NB4 (cell line): ENCODE measurements around the gene TBCC.

Experiments used
- DNase-seq: peaks from one replicate; pipeline ENCODE4 v3.0.0; 2010; ENCODE audit warnings: low read depth
- H3K4me3 ChIP-seq: one replicate; pipeline ENCODE4 v1.5.1; 2011; ENCODE audit warnings: mild to moderate bottlenecking, low read depth, low read length, moderate library complexity
- MYC ChIP-seq: IDR thresholded peaks from 2 replicates; pipeline ENCODE4 v1.6.1; 2011; ENCODE audit warnings: low read depth, low read length
- POLR2A ChIP-seq: IDR thresholded peaks from 2 replicates; pipeline ENCODE4 v1.6.1; 2011; ENCODE audit warnings: mild to moderate bottlenecking; ENCODE audit not compliant: insufficient read length; ENCODE audit errors: extremely low read depth
- TF ChIP-seq, protein P1 (sequence below): IDR thresholded peaks from one replicate; pipeline ENCODE4 v1.5.1; 2012; ENCODE audit warnings: low read depth, low read length
- TF ChIP-seq, protein P2 (sequence below): IDR thresholded peaks from 2 replicates; pipeline ENCODE4 v1.6.1; 2011; ENCODE audit warnings: low read depth, low read length

The TBCC gene

DNA sequence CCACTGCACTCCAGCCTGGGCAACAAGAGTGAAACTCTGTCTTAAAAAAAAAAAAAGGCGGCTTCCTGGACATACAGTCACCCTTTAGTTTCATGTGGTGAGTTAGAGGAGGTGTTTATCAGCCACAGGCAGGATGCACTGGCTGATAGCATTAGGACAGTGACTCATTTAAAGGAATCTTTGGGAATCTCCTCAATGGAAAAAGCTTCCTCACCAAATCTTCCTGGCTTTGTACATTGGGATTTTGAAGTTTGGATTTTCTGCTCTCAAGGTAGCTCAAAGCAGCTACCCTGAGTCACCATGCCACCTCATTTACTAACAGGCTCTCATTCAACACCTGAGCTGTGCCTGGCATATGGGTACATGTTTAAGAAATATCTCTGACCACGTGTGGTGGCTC lies 43.7 kb downstream of the TBCC start:
- no peak for DNase-seq
- no peak overlapping the region for H3K4me3 ChIP-seq
- TF ChIP-seq, protein P1, sequence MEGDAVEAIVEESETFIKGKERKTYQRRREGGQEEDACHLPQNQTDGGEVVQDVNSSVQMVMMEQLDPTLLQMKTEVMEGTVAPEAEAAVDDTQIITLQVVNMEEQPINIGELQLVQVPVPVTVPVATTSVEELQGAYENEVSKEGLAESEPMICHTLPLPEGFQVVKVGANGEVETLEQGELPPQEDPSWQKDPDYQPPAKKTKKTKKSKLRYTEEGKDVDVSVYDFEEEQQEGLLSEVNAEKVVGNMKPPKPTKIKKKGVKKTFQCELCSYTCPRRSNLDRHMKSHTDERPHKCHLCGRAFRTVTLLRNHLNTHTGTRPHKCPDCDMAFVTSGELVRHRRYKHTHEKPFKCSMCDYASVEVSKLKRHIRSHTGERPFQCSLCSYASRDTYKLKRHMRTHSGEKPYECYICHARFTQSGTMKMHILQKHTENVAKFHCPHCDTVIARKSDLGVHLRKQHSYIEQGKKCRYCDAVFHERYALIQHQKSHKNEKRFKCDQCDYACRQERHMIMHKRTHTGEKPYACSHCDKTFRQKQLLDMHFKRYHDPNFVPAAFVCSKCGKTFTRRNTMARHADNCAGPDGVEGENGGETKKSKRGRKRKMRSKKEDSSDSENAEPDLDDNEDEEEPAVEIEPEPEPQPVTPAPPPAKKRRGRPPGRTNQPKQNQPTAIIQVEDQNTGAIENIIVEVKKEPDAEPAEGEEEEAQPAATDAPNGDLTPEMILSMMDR = no peak
- TF ChIP-seq POLR2A = no peak
- TF ChIP-seq, protein P2, sequence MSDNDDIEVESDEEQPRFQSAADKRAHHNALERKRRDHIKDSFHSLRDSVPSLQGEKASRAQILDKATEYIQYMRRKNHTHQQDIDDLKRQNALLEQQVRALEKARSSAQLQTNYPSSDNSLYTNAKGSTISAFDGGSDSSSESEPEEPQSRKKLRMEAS = no peak

DNA sequence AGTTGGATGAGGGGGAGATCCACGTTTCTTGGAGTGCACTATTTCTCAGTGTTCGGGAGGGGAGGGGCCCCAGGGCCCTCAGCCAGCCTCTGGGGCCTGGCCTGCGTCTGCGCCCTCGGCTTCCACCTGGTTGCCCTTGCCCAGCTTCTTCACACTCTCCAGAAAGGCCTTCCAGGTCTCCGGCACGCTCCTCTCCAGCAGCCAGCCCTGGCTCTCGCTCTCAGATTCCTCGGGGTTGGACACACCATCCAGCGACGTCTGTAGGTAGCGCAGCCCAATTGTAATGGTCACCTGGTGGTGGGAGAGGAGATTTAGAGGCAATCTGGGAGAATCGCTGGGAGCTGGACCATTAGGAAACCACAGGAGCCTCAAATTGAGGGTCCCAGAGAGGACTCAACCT lies 47.7 kb downstream of the TBCC start:
- H3K4me3 ChIP-seq = no peak overlapping the region
- TF ChIP-seq, protein P2 = no peak
- TF ChIP-seq, protein P1 = no peak
- TF ChIP-seq MYC (no peak), POLR2A (no peak)
- DNase-seq = no peak

DNA sequence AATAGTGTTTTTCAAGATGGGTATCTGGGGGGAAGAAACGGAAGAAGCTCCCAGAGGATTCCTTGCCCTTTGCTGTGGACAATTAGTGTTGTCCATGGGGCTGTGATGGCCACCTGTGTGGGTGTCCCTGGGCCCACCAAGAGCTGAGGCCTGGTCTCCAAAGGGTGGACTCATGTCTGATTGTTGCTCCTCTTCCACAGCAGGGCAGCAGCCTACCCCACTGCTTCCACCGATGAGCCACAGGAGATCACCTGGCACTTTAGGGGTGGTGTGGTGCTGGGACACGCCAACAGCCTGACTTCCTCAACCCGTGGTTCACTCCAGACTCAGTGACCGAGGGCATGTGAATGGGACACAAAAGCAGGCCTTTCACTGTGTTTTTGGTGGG lies 48.6 kb downstream of the TBCC start:
- DNase-seq = no peak
- TF ChIP-seq POLR2A = no peak
- TF ChIP-seq, protein P2 = no peak
- TF ChIP-seq MYC = no peak
- TF ChIP-seq, protein P1 = no peak
- H3K4me3 ChIP-seq = no peak overlapping the region

DNA sequence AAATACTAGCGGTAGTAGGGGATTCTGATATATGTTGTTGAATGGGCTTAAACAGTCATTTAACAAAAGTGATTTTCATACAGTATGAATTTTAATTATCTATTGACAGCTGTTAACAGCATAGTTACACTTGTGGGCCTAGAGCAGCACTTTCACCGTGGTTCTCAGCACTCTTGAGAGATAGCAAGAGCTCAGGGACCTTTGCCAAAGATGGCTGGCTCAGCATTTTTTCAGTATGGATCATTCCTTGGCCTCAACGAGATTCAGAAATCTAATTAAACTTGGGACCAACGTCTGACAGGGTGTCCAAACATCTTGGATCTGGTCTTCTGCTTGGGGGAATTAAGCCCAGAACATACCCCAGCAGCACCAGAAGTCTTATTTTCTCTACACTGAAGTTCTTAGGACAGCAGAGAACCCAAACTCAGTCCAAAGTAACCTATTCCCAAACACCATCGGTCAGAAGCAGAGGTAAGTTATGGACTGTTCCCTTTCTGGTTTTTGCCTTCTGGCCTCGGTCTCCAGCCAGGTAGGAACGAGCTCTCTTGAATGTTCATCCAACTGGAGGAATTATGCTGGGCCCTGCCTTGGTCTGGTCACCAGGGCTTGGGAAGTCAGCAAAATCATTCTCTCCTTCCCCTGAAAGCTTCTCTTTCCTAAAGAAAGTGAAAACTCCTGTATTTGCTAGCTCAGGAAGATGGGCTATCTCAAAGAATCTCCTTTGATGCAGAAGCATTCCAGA lies 49.2 kb downstream of the TBCC start:
- H3K4me3 ChIP-seq = no peak overlapping the region
- TF ChIP-seq, protein P1 = no peak
- TF ChIP-seq MYC (no peak), POLR2A (no peak)
- TF ChIP-seq, protein P2 = no peak
- DNase-seq = no peak

DNA sequence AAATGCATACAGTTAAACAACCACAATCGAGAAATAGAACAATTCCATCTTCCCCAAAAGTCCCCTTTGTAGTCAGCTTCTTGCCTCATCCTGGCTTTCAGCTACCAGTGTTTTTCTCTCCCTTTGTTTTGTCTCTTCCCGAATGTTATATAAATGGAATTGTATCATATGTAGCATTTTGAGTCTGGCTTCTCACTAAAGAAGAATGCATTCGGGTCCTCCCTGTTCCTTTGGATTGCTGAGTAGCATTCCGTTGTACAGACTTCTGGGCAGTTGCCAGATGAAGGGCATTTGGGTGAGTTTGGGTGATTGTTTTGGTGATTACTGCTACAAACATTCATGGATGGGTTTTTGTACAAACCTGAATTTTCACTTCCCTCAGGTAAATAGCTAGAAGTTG lies 51.3 kb downstream of the TBCC start:
- TF ChIP-seq, protein P2 = no peak
- TF ChIP-seq, protein P1 = no peak
- TF ChIP-seq POLR2A (no peak), MYC (no peak)
- no peak for DNase-seq
- no peak overlapping the region for H3K4me3 ChIP-seq
